ENCODE results near the gene KRT3.

The KRT3 gene

DNA sequence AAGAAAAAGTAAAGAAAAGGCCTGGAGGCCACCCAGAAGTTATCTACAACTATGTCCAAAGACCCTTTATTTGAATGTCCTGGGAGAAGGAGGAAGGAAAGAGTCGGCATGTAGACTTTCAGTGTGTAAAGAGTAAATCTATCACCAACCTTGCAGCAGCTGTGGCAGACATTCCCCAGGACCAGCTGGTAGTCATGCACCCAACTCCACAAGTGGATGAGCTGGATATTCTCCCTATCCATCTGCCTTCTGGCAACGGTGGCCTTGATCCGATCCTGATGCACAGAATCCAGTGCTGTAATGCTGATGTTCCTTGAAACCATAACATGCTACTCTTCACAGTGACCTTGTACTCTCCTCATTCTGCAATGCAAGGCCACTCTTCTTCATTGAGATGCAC is 46.1 kb downstream of the KRT3 start:
- H3K4me3 ChIP-seq (ENCODE audit: low read depth, low read length) = no peak overlapping the region
- TF ChIP-seq, protein P1, sequence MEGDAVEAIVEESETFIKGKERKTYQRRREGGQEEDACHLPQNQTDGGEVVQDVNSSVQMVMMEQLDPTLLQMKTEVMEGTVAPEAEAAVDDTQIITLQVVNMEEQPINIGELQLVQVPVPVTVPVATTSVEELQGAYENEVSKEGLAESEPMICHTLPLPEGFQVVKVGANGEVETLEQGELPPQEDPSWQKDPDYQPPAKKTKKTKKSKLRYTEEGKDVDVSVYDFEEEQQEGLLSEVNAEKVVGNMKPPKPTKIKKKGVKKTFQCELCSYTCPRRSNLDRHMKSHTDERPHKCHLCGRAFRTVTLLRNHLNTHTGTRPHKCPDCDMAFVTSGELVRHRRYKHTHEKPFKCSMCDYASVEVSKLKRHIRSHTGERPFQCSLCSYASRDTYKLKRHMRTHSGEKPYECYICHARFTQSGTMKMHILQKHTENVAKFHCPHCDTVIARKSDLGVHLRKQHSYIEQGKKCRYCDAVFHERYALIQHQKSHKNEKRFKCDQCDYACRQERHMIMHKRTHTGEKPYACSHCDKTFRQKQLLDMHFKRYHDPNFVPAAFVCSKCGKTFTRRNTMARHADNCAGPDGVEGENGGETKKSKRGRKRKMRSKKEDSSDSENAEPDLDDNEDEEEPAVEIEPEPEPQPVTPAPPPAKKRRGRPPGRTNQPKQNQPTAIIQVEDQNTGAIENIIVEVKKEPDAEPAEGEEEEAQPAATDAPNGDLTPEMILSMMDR (IDR thresholded peaks at IDR 0.05; ENCODE audit: low read depth, low read length) = no peak
- in situ Hi-C loops (cut with HindIII; ENCODE audit: low sequenced_read_pairs) = no loop called here
- no peak for DNase-seq (ENCODE audit: low read depth, low spot score)

DNA sequence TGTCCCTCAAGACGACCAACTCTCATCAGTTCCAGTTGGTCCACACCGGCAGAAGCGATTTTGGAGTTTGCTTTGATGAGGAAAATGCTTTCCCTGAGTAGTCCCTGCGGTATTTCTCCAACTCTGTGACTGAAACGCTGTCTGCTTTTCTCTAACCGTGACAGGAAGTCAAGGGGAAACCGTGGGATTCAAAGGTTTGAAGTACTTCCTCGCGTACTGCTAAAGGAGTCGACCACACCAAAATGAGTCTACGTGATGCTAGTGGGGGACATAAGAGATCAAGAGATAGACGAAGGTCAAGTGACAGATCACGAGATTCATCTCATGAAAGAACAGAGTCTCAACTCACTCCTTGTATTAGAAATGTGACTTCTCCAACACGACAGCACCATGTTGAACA is 47.3 kb downstream of the KRT3 start:
- in situ Hi-C loops (cut with HindIII; ENCODE audit: low sequenced_read_pairs) = no loop called here
- H3K4me3 ChIP-seq (ENCODE audit: low read depth, low read length) = no peak overlapping the region
- TF ChIP-seq, protein P1 (IDR thresholded peaks at IDR 0.05; ENCODE audit: low read depth, low read length) = no peak
- no peak for DNase-seq (ENCODE audit: low read depth, low spot score)

DNA sequence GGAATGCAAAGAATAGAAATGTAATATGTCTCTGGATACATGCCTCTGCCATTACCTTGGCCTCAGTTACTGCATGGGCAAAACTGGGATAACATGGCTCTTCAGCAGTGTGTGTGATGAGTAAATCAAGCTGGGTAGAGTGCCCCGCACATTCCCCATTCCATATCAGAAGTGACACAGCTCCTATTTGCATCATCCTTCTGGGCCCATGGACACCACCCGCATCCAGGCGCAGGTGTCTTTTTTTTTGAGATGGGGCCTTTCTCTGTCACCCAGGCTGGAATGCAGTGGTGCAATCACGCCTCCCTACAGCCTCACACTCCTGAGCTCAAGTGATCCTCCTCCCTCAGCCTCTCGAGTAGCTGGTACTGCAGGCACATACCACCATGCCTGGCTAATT is 50.4 kb downstream of the KRT3 start:
- in situ Hi-C loops (cut with HindIII; ENCODE audit: low sequenced_read_pairs) = no loop called here
- no peak for DNase-seq (ENCODE audit: low read depth, low spot score)
- no peak overlapping the region for H3K4me3 ChIP-seq (ENCODE audit: low read depth, low read length)
- TF ChIP-seq, protein P1 (IDR thresholded peaks at IDR 0.05; ENCODE audit: low read depth, low read length) = no peak

DNA sequence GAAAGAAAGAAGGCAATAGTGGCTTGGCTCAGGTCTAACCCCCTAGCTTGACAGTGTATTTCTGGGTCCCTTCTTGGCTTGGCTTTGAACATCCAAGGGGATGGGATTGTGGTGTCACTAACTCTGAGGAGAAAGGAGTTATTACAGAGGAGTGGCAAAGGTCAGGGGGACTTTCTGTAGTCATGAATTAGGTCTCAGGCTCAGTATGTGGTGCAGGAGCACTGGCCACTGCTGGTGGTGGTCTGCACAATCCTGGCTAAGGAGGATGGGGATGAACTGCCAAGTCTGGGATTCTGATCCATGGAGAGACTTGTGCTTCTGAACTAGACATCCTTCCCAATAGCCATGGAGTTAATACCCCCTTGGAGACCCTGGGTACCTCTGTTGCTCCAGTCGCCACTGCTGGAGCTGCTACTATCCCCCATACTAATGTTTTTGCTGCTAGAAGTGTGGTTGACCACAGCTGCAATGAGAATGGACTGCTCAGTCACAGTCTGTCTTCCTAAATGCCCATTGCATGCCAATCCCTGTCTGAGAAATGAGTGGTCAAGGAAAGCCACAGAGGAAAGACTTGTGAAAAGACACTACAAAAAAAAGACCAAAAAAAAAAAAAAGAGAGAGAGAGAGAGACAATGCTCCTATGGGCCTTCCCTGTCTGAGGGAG is 51.3 kb downstream of the KRT3 start:
- H3K4me3 ChIP-seq (ENCODE audit: low read depth, low read length) = no peak overlapping the region
- TF ChIP-seq, protein P1 (IDR thresholded peaks at IDR 0.05; ENCODE audit: low read depth, low read length) = no peak
- in situ Hi-C loops (cut with HindIII; ENCODE audit: low sequenced_read_pairs) = no loop called here
- DNase-seq (ENCODE audit: low read depth, low spot score) = no peak

DNA sequence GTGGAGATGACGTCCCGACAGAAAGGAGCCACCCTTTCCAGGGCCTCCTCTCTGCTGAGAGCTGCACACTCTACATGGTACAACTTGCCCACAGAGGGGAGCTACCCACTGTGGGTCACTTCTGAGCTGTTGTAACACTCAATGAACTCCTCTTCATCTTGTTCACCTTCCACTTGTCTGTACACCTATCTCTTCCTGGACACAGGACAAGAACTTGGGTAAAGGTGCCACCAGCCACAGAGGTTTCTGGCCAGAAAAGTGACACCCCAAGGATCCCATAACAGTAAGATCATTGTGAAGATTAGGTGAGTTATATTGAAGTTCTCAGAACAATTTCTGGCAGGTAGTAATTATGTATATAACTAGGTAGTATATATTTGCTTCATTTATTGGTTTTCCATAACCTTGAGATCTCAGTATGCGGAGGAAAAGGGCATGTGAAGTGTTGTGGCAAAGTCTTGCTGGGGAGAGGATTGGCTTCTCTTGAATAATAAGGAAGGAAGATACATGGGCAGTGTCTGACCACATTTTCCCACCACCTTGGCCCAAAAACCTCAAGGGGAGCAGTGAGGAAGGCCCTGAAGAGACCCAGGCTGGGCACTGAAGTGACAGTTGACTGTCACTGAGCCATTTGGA is 53.0 kb downstream of the KRT3 start:
- H3K4me3 ChIP-seq (ENCODE audit: low read depth, low read length) = no peak overlapping the region
- in situ Hi-C loops (cut with HindIII; ENCODE audit: low sequenced_read_pairs) = no loop called here
- TF ChIP-seq, protein P1 (IDR thresholded peaks at IDR 0.05; ENCODE audit: low read depth, low read length) = no peak
- no peak for DNase-seq (ENCODE audit: low read depth, low spot score)

DNA sequence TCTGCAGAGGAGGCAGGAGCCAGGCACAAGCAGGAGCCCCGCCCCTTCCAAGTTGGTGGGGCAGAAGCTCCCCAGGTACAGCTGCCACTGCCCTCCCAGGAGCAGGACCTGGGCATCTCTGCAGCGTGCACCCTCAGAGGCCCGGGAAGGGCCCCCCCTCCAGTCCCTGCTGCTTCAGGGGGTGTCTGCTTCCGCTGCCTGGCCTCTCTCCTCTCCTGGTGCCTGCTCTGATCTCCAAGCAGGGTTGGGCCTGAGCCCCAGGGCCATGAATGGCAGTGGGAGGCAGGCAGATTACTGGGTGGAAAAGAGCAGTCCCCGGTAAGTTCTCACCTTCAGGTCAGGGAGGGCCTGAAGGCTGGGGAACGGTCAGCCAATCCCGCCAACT is 53.7 kb downstream of the KRT3 start:
- H3K4me3 ChIP-seq (ENCODE audit: low read depth, low read length) = no peak overlapping the region
- TF ChIP-seq, protein P1 (IDR thresholded peaks at IDR 0.05; ENCODE audit: low read depth, low read length) = no peak
- DNase-seq (ENCODE audit: low read depth, low spot score) = no peak
- in situ Hi-C loops (cut with HindIII; ENCODE audit: low sequenced_read_pairs) = no loop called here

All from astrocyte of the spinal cord (primary cell).